Panc1 (cell line): ENCODE data around the gene FAM180B. TPM values are rescaled to one million over a fixed set of nuclear protein-coding genes. Genes with fewer than 3 reads are reported as not detected.
"Not testable (repeated sequence)": the region's sequence is repeated elsewhere in the genome, so short reads cannot be mapped to it uniquely, and the experiment has no call there.

Source experiments
- ATAC-seq: fragments of 200-7000 bp; cut with Tn5 transposase; 2 replicates; pipeline ENCODE4 v1.9.1; 2020; ENCODE audit warnings: mild to moderate bottlenecking, moderate library complexity
- BruUV-seq: library from RNA; stranded (reverse); fragments of 400-500 nt; replicated peaks from 2 replicates; lab custom pipeline; 2021; lab: Mats Ljungman, UMichigan
- CTCF ChIA-PET: fragments of 300-600 bp; sonication (Branson Sonifier 250); formaldehyde crosslinking; loops from one replicate; lab custom pipeline; 2022; ENCODE audit warnings: antibody characterized with exemption; lab: Charles Lee
- POLR2A ChIA-PET: fragments of 300-600 bp; sonication (Branson Sonifier 250); formaldehyde crosslinking; loops from one replicate; lab custom pipeline; 2022; ENCODE audit warnings: antibody characterized with exemption; lab: Charles Lee
- DNase-seq: peaks from one replicate; pipeline ENCODE4 v3.0.0-alpha.2; 2010; ENCODE audit warnings: low read depth, low spot score
- H3K27ac ChIP-seq: 2 replicates; pipeline ENCODE4 v1.5.1; 2011; ENCODE audit warnings: mild to moderate bottlenecking, low read length, inconsistent platforms
- H3K27me3 ChIP-seq: fragments of 200-500 bp; sonication (Bioruptor generic); 2 replicates; pipeline ENCODE4 v1.6.0; 2014; ENCODE audit warnings: low read length, inconsistent platforms; ENCODE audit not compliant: control insufficient read depth, insufficient read depth
- H3K36me3 ChIP-seq: fragments of 200-500 bp; sonication (Bioruptor generic); 2 replicates; pipeline ENCODE4 v1.5.1; 2014; ENCODE audit warnings: inconsistent platforms, mild to moderate bottlenecking, low read length, moderate library complexity; ENCODE audit not compliant: control insufficient read depth, insufficient read depth
- H3K4me1 ChIP-seq: 2 replicates; pipeline ENCODE4 v1.5.1; 2011; ENCODE audit warnings: inconsistent platforms, mild to moderate bottlenecking, low read length, moderate library complexity; ENCODE audit not compliant: control insufficient read depth, insufficient read depth
- H3K4me3 ChIP-seq, 2 experiments: 2 replicates each; pipeline ENCODE4 v1.5.1; 2011 to 2012; ENCODE audit warnings: low read depth in 2 of 2, low read length in 2 of 2, mild to moderate bottlenecking in 2 of 2, inconsistent platforms in 1 of 2, moderate library complexity in 1 of 2
- H3K9me3 ChIP-seq: fragments of 200-500 bp; sonication (Bioruptor generic); 2 replicates; pipeline ENCODE4 v1.5.1; 2014; ENCODE audit warnings: low read depth, mild to moderate bottlenecking, inconsistent platforms, low read length, moderate library complexity; ENCODE audit not compliant: control insufficient read depth, insufficient read depth
- CTCF ChIP-seq: fragments of 450-650 bp; IDR thresholded peaks from 2 replicates; pipeline ENCODE4 v1.5.1; 2017; ENCODE audit warnings: mild to moderate bottlenecking
- POLR2AphosphoS5 ChIP-seq: IDR thresholded peaks from 2 replicates; pipeline ENCODE4 v1.6.1; 2012; ENCODE audit warnings: mild to moderate bottlenecking, low read depth, low read length, moderate library complexity
- REST ChIP-seq, 2 experiments: IDR thresholded peaks; 2 replicates each; pipeline ENCODE4 v1.6.1; 2011 to 2012; ENCODE audit warnings: low read depth in 2 of 2, control low read depth in 1 of 2, low read length in 1 of 2, mild to moderate bottlenecking in 1 of 2, moderate library complexity in 1 of 2; ENCODE audit not compliant: insufficient read depth in 1 of 2
- SIN3A ChIP-seq: IDR thresholded peaks from 2 replicates; pipeline ENCODE4 v1.6.1; 2012; ENCODE audit warnings: low read depth, mild to moderate bottlenecking, low read length, moderate library complexity, borderline replicate concordance; ENCODE audit not compliant: insufficient read depth
- TCF7L2 ChIP-seq: IDR thresholded peaks from 2 replicates; pipeline ENCODE4 v1.6.1; 2011; ENCODE audit warnings: mild to moderate bottlenecking, low read depth, low read length, inconsistent platforms
- in situ Hi-C: cut with HindIII; loops from 2 replicates; pipeline ENCODE4 v1.10.0; 2016; ENCODE audit warnings: low sequenced_read_pairs, low pct_unique_long_range_greater_than_20kb
- intact Hi-C: fragments of 100-400 bp; cut with micrococcal nuclease; formaldehyde crosslinking; loops from one replicate; pipeline ENCODE4 v1.10.0; 2022; ENCODE audit not compliant: unreplicated experiment
- total RNA-seq: library from RNA; stranded (reverse); gene quantifications from one replicate; pipeline ENCODE4 v1.2.1, GENCODE V29; 2021; ENCODE audit not compliant: unreplicated experiment

Gene FAM180B
- total RNA-seq, 1 experiment from 2014 or later = not detected

GRCh38 chr11:47553406-47553743, 33.1 kb upstream of the FAM180B start:
- Histone ChIP-seq H3K9me3 (no peaks in the 10 kb centered on the region), H3K27ac (peak overlapping the region; percentile 90), H3K36me3 (peaks cover 15% of the 10 kb centered on the region), H3K4me1 (peaks cover 19% of the 10 kb centered on the region), H3K27me3 (no peaks in the 10 kb centered on the region), H3K4me3 (peak overlapping the region; percentile 74 to 97)
- POLR2A ChIA-PET = no interaction called here
- no TSS peak for BruUV-seq
- ATAC-seq = peak; percentile 70
- in situ Hi-C loops (no loop called here), intact Hi-C loops (no loop called here)
- CTCF ChIA-PET = interaction anchor here (0.6 to 0.7 kb wide), 4 partner anchors 44 to 590 kb away, joined by 3 read pairs; no protein-coding TSS in a partner anchor
- no peak for DNase-seq
- TF ChIP-seq CTCF = no peak; the same call in 1 of the 2 replicates
- TF ChIP-seq REST (IDR thresholded peaks at IDR 0.05; ENCODE audit: insufficient read depth in 1 of 2, low read depth in 2 of 2, low read length in 1 of 2) = no peak; a peak in 1 of 4 replicates
- no peak for TF ChIP-seq TCF7L2
- TF ChIP-seq SIN3A = no peak
- TF ChIP-seq POLR2AphosphoS5 = no peak

GRCh38 chr11:47557004-47557403, 29.5 kb upstream of the FAM180B start:
- CTCF ChIA-PET, H3K4me1 ChIP-seq, H3K36me3 ChIP-seq, intact Hi-C loops, DNase-seq, H3K27me3 ChIP-seq, ATAC-seq, in situ Hi-C loops, H3K4me3 ChIP-seq, POLR2A ChIA-PET, H3K9me3 ChIP-seq, BruUV-seq, H3K27ac ChIP-seq: not testable (repeated sequence)

- intact Hi-C loops (no loop called here), in situ Hi-C loops (no loop called here)
- POLR2A ChIA-PET = no interaction called here
- no peak overlapping the region for H3K4me3 ChIP-seq
- H3K27ac ChIP-seq = no peak overlapping the region
- TF ChIP-seq SIN3A = no peak
- no peak for TF ChIP-seq POLR2AphosphoS5
- no peak for TF ChIP-seq TCF7L2
- no peak for TF ChIP-seq CTCF
- TF ChIP-seq REST (IDR thresholded peaks at IDR 0.05; ENCODE audit: insufficient read depth in 1 of 2, low read depth in 2 of 2, low read length in 1 of 2) = no peak
- CTCF ChIA-PET = no interaction called here
- H3K36me3 ChIP-seq = no peaks in the 10 kb centered on the region
- no peaks in the 10 kb centered on the region for H3K27me3 ChIP-seq
- H3K9me3 ChIP-seq = no peaks in the 10 kb centered on the region
- peaks cover 3% of the 10 kb centered on the region for H3K4me1 ChIP-seq
- ATAC-seq = no peak
- no TSS peak for BruUV-seq
- no peak for DNase-seq
Measured at GRCh38 chr11:47558695-47559094, 27.8 kb upstream of the FAM180B start.
